Stimulated activated CD4-positive, alpha-beta T cell treated with anti-CD3 and anti-CD28 coated beads, Interleukin-15, amount 100 ng/mL, for 48 hours (primary cell): ENCODE results near the gene NR1I3.
A peak's percentile ranks its signal among the peaks of the same experiment; 100 is the strongest.

Source experiments
- DNase-seq, 2 donors: peaks; one replicate each; pipeline ENCODE4 v3.0.0-alpha.2; 2020; ENCODE audit warnings: low read depth in 2 of 2

NR1I3 gene

GRCh38 chr1:161196521-161197451 is 41.2 kb downstream of the NR1I3 start:
- DNase-seq, result no peak

GRCh38 chr1:161196111-161196510 is 41.9 kb downstream of the NR1I3 start:
- no peak for DNase-seq

GRCh38 chr1:161195171-161195570 is 42.8 kb downstream of the NR1I3 start:
- no peak for DNase-seq

GRCh38 chr1:161193561-161194235 is 44.3 kb downstream of the NR1I3 start:
- no peak for DNase-seq

GRCh38 chr1:161192476-161193465 is 45.2 kb downstream of the NR1I3 start:
- peak; percentile 47 to 53 for DNase-seq

- no peak for DNase-seq
Measured at GRCh38 chr1:161191971-161192370, 46.0 kb downstream of the NR1I3 start.

- DNase-seq, result no peak
Measured at GRCh38 chr1:161190962-161191521, 47.0 kb downstream of the NR1I3 start.

GRCh38 chr1:161189036-161189435 is 49.0 kb downstream of the NR1I3 start:
- no peak for DNase-seq

GRCh38 chr1:161188381-161188780 is 49.6 kb downstream of the NR1I3 start:
- no peak for DNase-seq

GRCh38 chr1:161187311-161187710 is 50.7 kb downstream of the NR1I3 start:
- DNase-seq, result no peak

- DNase-seq, result no peak
Measured at GRCh38 chr1:161185732-161186311, 52.2 kb downstream of the NR1I3 start.

- DNase-seq, result peak; percentile 44 to 59
Measured at GRCh38 chr1:161185282-161185682, 52.7 kb downstream of the NR1I3 start.

- DNase-seq, result peak; percentile 51 to 52
Measured at GRCh38 chr1:161182214-161182613, 55.8 kb downstream of the NR1I3 start.

GRCh38 chr1:161180639-161181038 is 57.4 kb downstream of the NR1I3 start:
- DNase-seq, result no peak

- no peak for DNase-seq
Measured at GRCh38 chr1:161179698-161180097, 58.3 kb downstream of the NR1I3 start.
